K562 (cell line): ENCODE data around the gene DIPK1A. TPM values are rescaled to one million over a fixed set of nuclear protein-coding genes. Genes with fewer than 3 reads are reported as not detected.

Experiments
- DPF2 ChIP-seq: fragments of 450-650 bp; IDR thresholded peaks from 2 replicates; pipeline ENCODE4 v1.6.1; 2016
- ELF4 ChIP-seq: fragments of 450-650 bp; formaldehyde crosslinking; IDR thresholded peaks from 2 replicates; pipeline ENCODE4 v1.4.0; 2022; ENCODE audit warnings: missing genetic modification characterization
- KLF16 ChIP-seq: IDR thresholded peaks from 2 replicates; pipeline ENCODE4 v1.6.1; 2016; ENCODE audit warnings: antibody characterized with exemption
- ZNF316 ChIP-seq: fragments of 450-650 bp; IDR thresholded peaks from 2 replicates; pipeline ENCODE4 v1.6.1; 2016
- ZNF436 ChIP-seq: fragments of 250-450, 450-650 bp; sonication (Bioruptor Pico); formaldehyde crosslinking; IDR thresholded peaks from 2 replicates; pipeline ENCODE4 v1.7.0; 2020; ENCODE audit warnings: mild to moderate bottlenecking
- ZNF586 ChIP-seq: fragments of 450-650 bp; formaldehyde crosslinking; conservative IDR thresholded peaks from 2 replicates; pipeline ENCODE4 v1.4.0; 2020; ENCODE audit warnings: mild to moderate bottlenecking, moderate library complexity
- polyA plus RNA-seq, 8 experiments: library from polyadenylated mRNA; depleted of rRNA in 4 of 8; stranded (reverse) in 5 of 8; unstranded in 3 of 8; fragments of >200 nt; fragmentation: Nextera tagmentation in 2 of 8; fragmentation: Illumina TruSeq in 1 of 8; extraction: Ambion mirVana in 2 of 8; extraction: Trizol in 1 of 8; gene quantifications; 2 replicates each; pipeline versions ENCODE4 v1.2.1 to v1.2.3, GENCODE V29; 2011 to 2014; ENCODE audit warnings: inconsistent platforms in 1 of 8, missing spikeins in 1 of 8
- total RNA-seq, 7 experiments: library from RNA; depleted of rRNA in 6 of 7; stranded (reverse); fragments of >200 nt in 6 of 7; fragmentation: Illumina TruSeq in 2 of 7; extraction: Trizol in 2 of 7; gene quantifications; 2 replicates each; pipeline versions ENCODE4 v1.2.1 to v1.2.3, GENCODE V29; 2011 to 2021; ENCODE audit warnings: low replicate concordance in 1 of 7
- TF ChIP-seq, protein P1 (sequence below): fragments of 200-800 bp; sonication (Bioruptor generic); IDR thresholded peaks from 2 replicates; pipeline ENCODE4 v1.6.1; 2016; ENCODE audit warnings: missing genetic modification characterization, missing compliant biosample characterization
- TF ChIP-seq, protein P2 (sequence below): fragments of 200-600 bp; sonication (generic); IDR thresholded peaks from one replicate; pipeline ENCODE4 v1.6.1; 2012; ENCODE audit warnings: mild to moderate bottlenecking, low read depth, low read length, inconsistent platforms
- TF ChIP-seq, protein P3 (sequence below): fragments of 250-450 bp; sonication (Bioruptor Pico); IDR thresholded peaks from 2 replicates; pipeline ENCODE4 v1.4.0; 2020; ENCODE audit warnings: mild to moderate bottlenecking, moderate library complexity

The DIPK1A gene
- total and polyA plus RNA-seq, 9 of the 15 experiments (the other 6 are each of a cell fraction or from before 2014, with no cell fraction given), result 0.54 to 2.5 (median 1.3) TPM

DNA sequence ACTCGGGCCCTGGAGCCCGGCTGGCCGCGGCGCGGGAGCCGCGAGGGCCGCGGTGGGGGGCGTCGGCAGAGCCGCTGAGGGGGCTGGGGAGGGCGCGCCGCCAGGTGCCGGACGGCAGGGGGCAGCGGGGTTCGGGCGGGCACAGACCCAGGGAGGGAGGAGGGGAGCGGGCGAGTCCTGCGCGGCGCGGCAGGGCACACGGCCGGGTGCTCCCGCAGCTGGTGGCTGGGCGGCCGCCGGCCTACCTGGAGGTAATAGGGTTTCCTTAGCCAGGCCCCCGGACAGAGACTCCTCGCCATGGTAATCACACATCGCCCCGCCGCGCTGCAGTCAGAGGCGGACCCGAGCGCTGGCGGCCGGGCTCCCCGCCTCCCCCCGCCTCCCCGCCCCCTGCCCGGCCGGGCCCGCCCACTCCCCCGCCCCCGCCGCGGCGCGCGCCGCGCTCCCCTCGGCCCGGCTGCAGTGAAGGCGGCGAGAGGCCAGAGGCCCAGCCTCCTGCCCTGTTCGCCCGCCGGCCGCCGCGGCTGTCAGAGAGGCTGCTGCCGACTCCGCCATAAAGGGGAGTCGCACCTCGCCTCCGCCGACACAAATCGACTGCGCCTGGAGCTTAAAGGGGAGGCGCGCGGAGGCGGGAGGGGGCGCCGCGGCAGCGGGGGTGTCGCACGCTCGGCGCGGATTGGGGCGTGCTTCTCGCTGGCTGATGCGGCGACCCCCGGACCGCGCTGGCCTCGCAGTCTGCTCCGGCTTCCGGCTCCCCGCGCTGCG is at the start of gene DIPK1A (continued):
- TF ChIP-seq DPF2 (no peak), KLF16 (no peak), ZNF586 (CRISPR knock-in tag) (no peak), ZNF316 (no peak), ZNF436 (CRISPR knock-in tag) (no peak), ELF4 (CRISPR knock-in tag) (no peak)
- TF ChIP-seq, protein P1, sequence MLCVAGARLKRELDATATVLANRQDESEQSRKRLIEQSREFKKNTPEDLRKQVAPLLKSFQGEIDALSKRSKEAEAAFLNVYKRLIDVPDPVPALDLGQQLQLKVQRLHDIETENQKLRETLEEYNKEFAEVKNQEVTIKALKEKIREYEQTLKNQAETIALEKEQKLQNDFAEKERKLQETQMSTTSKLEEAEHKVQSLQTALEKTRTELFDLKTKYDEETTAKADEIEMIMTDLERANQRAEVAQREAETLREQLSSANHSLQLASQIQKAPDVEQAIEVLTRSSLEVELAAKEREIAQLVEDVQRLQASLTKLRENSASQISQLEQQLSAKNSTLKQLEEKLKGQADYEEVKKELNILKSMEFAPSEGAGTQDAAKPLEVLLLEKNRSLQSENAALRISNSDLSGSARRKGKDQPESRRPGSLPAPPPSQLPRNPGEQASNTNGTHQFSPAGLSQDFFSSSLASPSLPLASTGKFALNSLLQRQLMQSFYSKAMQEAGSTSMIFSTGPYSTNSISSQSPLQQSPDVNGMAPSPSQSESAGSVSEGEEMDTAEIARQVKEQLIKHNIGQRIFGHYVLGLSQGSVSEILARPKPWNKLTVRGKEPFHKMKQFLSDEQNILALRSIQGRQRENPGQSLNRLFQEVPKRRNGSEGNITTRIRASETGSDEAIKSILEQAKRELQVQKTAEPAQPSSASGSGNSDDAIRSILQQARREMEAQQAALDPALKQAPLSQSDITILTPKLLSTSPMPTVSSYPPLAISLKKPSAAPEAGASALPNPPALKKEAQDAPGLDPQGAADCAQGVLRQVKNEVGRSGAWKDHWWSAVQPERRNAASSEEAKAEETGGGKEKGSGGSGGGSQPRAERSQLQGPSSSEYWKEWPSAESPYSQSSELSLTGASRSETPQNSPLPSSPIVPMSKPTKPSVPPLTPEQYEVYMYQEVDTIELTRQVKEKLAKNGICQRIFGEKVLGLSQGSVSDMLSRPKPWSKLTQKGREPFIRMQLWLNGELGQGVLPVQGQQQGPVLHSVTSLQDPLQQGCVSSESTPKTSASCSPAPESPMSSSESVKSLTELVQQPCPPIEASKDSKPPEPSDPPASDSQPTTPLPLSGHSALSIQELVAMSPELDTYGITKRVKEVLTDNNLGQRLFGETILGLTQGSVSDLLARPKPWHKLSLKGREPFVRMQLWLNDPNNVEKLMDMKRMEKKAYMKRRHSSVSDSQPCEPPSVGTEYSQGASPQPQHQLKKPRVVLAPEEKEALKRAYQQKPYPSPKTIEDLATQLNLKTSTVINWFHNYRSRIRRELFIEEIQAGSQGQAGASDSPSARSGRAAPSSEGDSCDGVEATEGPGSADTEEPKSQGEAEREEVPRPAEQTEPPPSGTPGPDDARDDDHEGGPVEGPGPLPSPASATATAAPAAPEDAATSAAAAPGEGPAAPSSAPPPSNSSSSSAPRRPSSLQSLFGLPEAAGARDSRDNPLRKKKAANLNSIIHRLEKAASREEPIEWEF, result no peak
- TF ChIP-seq, protein P2, sequence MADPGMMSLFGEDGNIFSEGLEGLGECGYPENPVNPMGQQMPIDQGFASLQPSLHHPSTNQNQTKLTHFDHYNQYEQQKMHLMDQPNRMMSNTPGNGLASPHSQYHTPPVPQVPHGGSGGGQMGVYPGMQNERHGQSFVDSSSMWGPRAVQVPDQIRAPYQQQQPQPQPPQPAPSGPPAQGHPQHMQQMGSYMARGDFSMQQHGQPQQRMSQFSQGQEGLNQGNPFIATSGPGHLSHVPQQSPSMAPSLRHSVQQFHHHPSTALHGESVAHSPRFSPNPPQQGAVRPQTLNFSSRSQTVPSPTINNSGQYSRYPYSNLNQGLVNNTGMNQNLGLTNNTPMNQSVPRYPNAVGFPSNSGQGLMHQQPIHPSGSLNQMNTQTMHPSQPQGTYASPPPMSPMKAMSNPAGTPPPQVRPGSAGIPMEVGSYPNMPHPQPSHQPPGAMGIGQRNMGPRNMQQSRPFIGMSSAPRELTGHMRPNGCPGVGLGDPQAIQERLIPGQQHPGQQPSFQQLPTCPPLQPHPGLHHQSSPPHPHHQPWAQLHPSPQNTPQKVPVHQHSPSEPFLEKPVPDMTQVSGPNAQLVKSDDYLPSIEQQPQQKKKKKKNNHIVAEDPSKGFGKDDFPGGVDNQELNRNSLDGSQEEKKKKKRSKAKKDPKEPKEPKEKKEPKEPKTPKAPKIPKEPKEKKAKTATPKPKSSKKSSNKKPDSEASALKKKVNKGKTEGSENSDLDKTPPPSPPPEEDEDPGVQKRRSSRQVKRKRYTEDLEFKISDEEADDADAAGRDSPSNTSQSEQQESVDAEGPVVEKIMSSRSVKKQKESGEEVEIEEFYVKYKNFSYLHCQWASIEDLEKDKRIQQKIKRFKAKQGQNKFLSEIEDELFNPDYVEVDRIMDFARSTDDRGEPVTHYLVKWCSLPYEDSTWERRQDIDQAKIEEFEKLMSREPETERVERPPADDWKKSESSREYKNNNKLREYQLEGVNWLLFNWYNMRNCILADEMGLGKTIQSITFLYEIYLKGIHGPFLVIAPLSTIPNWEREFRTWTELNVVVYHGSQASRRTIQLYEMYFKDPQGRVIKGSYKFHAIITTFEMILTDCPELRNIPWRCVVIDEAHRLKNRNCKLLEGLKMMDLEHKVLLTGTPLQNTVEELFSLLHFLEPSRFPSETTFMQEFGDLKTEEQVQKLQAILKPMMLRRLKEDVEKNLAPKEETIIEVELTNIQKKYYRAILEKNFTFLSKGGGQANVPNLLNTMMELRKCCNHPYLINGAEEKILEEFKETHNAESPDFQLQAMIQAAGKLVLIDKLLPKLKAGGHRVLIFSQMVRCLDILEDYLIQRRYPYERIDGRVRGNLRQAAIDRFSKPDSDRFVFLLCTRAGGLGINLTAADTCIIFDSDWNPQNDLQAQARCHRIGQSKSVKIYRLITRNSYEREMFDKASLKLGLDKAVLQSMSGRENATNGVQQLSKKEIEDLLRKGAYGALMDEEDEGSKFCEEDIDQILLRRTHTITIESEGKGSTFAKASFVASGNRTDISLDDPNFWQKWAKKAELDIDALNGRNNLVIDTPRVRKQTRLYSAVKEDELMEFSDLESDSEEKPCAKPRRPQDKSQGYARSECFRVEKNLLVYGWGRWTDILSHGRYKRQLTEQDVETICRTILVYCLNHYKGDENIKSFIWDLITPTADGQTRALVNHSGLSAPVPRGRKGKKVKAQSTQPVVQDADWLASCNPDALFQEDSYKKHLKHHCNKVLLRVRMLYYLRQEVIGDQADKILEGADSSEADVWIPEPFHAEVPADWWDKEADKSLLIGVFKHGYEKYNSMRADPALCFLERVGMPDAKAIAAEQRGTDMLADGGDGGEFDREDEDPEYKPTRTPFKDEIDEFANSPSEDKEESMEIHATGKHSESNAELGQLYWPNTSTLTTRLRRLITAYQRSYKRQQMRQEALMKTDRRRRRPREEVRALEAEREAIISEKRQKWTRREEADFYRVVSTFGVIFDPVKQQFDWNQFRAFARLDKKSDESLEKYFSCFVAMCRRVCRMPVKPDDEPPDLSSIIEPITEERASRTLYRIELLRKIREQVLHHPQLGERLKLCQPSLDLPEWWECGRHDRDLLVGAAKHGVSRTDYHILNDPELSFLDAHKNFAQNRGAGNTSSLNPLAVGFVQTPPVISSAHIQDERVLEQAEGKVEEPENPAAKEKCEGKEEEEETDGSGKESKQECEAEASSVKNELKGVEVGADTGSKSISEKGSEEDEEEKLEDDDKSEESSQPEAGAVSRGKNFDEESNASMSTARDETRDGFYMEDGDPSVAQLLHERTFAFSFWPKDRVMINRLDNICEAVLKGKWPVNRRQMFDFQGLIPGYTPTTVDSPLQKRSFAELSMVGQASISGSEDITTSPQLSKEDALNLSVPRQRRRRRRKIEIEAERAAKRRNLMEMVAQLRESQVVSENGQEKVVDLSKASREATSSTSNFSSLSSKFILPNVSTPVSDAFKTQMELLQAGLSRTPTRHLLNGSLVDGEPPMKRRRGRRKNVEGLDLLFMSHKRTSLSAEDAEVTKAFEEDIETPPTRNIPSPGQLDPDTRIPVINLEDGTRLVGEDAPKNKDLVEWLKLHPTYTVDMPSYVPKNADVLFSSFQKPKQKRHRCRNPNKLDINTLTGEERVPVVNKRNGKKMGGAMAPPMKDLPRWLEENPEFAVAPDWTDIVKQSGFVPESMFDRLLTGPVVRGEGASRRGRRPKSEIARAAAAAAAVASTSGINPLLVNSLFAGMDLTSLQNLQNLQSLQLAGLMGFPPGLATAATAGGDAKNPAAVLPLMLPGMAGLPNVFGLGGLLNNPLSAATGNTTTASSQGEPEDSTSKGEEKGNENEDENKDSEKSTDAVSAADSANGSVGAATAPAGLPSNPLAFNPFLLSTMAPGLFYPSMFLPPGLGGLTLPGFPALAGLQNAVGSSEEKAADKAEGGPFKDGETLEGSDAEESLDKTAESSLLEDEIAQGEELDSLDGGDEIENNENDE, result no peak
- TF ChIP-seq, protein P3, sequence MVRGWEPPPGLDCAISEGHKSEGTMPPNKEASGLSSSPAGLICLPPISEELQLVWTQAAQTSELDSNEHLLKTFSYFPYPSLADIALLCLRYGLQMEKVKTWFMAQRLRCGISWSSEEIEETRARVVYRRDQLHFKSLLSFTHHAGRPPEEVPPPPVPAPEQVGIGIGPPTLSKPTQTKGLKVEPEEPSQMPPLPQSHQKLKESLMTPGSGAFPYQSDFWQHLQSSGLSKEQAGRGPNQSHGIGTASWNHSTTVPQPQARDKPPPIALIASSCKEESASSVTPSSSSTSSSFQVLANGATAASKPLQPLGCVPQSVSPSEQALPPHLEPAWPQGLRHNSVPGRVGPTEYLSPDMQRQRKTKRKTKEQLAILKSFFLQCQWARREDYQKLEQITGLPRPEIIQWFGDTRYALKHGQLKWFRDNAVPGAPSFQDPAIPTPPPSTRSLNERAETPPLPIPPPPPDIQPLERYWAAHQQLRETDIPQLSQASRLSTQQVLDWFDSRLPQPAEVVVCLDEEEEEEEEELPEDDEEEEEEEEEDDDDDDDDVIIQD (CRISPR knock-in tag), result no peak
